IMR-90 (cell line): ENCODE measurements around the gene TNFAIP6. TPM values are rescaled to one million over a fixed set of nuclear protein-coding genes. Genes with fewer than 3 reads are reported as not detected.

Experiments
- ATAC-seq: fragments of 200-7000 bp; cut with Tn5 transposase; 2 replicates; pipeline ENCODE4 v1.9.1; 2020; ENCODE audit warnings: low read depth, mild to moderate bottlenecking, moderate library complexity
- BruUV-seq: library from RNA; stranded (reverse); fragments of 400-500 nt; replicated peaks from 2 replicates; lab custom pipeline; 2021; lab: Mats Ljungman, UMichigan
- CTCF ChIA-PET: fragments of 300-600 bp; formaldehyde crosslinking; extraction: SDS; loops from one replicate; lab custom pipeline; 2021; ENCODE audit warnings: antibody characterized with exemption; lab: Yijun Ruan, JAX
- POLR2A ChIA-PET: fragments of 300-600 bp; sonication (Branson Sonifier 250); formaldehyde crosslinking; loops from one replicate; lab custom pipeline; 2022; ENCODE audit warnings: antibody characterized with exemption; ENCODE audit not compliant: unreplicated experiment; lab: Charles Lee
- DNase-seq: peaks from one replicate; pipeline ENCODE4 v3.0.0; 2013
- H2AFZ ChIP-seq: replicated peaks from 2 replicates; pipeline ENCODE3; 2013; ENCODE audit warnings: low read length, mild to moderate bottlenecking; ENCODE audit not compliant: poor library complexity
- H2AK5ac ChIP-seq: 2 replicates; pipeline ENCODE4 v1.6.1; 2013; ENCODE audit warnings: low read depth, low read length, inconsistent platforms
- H2AK9ac ChIP-seq: replicated peaks from 2 replicates; pipeline ENCODE3; 2013; ENCODE audit warnings: mild to moderate bottlenecking, low read depth, low read length, moderate library complexity; ENCODE audit not compliant: poor library complexity
- H2BK120ac ChIP-seq: 2 replicates; pipeline ENCODE4 v1.6.1; 2013; ENCODE audit warnings: low read depth, low read length, inconsistent platforms
- H2BK15ac ChIP-seq: 3 replicates; pipeline ENCODE4 v1.6.1; 2013; ENCODE audit warnings: low read depth, low read length, inconsistent platforms
- H2BK20ac ChIP-seq: 2 replicates; pipeline ENCODE4 v1.6.1; 2013; ENCODE audit warnings: low read depth, mild to moderate bottlenecking, inconsistent platforms, low read length, moderate library complexity
- H2BK5ac ChIP-seq: 2 replicates; pipeline ENCODE4 v1.6.1; 2013; ENCODE audit warnings: mild to moderate bottlenecking, low read depth, low read length, inconsistent platforms; ENCODE audit not compliant: poor library complexity, severe bottlenecking
- H3K14ac ChIP-seq: replicated peaks from 2 replicates; pipeline ENCODE4 v1.6.1; 2013; ENCODE audit warnings: low read depth, low read length, inconsistent platforms
- H3K18ac ChIP-seq: 2 replicates; pipeline ENCODE4 v1.6.1; 2013; ENCODE audit warnings: low read depth, low read length, control low read depth
- H3K23ac ChIP-seq: 2 replicates; pipeline ENCODE4 v1.6.1; 2013; ENCODE audit warnings: low read depth, low read length, inconsistent platforms
- H3K27ac ChIP-seq: 2 replicates; pipeline ENCODE4 v1.5.1; 2013; ENCODE audit warnings: mild to moderate bottlenecking, control low read depth, low read length; ENCODE audit not compliant: insufficient read depth
- H3K27me3 ChIP-seq: 2 replicates; pipeline ENCODE4 v1.6.1; 2013; ENCODE audit warnings: low read length; ENCODE audit not compliant: control insufficient read depth, insufficient read depth
- H3K36me3 ChIP-seq: 2 replicates; pipeline ENCODE4 v1.6.1; 2013; ENCODE audit warnings: low read length, mixed read lengths; ENCODE audit not compliant: control insufficient read depth, insufficient read depth
- H3K4ac ChIP-seq: 2 replicates; pipeline ENCODE4 v1.6.1; 2013; ENCODE audit warnings: low read depth, low read length, inconsistent platforms
- H3K4me1 ChIP-seq: 2 replicates; pipeline ENCODE4 v1.6.1; 2013; ENCODE audit warnings: low read length, mixed read lengths; ENCODE audit not compliant: control insufficient read depth, insufficient read depth
- H3K4me2 ChIP-seq: 2 replicates; pipeline ENCODE4 v1.6.1; 2013; ENCODE audit warnings: low read depth, mild to moderate bottlenecking, control low read depth, low read length, moderate library complexity
- H3K4me3 ChIP-seq: 2 replicates; pipeline ENCODE4 v1.5.1; 2013; ENCODE audit warnings: low read depth, mild to moderate bottlenecking, control low read depth, low read length, moderate library complexity; ENCODE audit not compliant: insufficient read depth
- H3K56ac ChIP-seq: 2 replicates; pipeline ENCODE4 v1.6.1; 2013; ENCODE audit warnings: low read length, inconsistent platforms; ENCODE audit not compliant: insufficient read depth; ENCODE audit errors: extremely low read depth
- H3K79me1 ChIP-seq, 2 experiments: 2 replicates each; pipeline ENCODE4 v1.6.1; 2013; ENCODE audit warnings: low read length in 2 of 2, inconsistent platforms in 1 of 2, low read depth in 1 of 2
- H3K9ac ChIP-seq: 2 replicates; pipeline ENCODE4 v1.6.1; 2013; ENCODE audit warnings: low read depth, low read length, control low read depth
- H3K9me1 ChIP-seq: 2 replicates; pipeline ENCODE4 v1.6.1; 2013; ENCODE audit warnings: low read length, inconsistent platforms; ENCODE audit not compliant: insufficient read depth
- H3K9me3 ChIP-seq: 2 replicates; pipeline ENCODE4 v1.6.1; 2013; ENCODE audit warnings: low read length; ENCODE audit not compliant: control insufficient read depth, insufficient read depth
- H4K20me1 ChIP-seq: 2 replicates; pipeline ENCODE4 v1.6.1; 2013; ENCODE audit warnings: low read length, inconsistent platforms; ENCODE audit not compliant: insufficient read depth
- H4K5ac ChIP-seq: 2 replicates; pipeline ENCODE4 v1.6.1; 2013; ENCODE audit warnings: mild to moderate bottlenecking, low read depth, low read length, control low read depth
- H4K8ac ChIP-seq, 2 experiments: 2 replicates each; pipeline ENCODE4 v1.6.1; 2013; ENCODE audit warnings: low read depth in 2 of 2, low read length in 2 of 2, control low read depth in 1 of 2, inconsistent platforms in 1 of 2
- H4K91ac ChIP-seq: 2 replicates; pipeline ENCODE4 v1.6.1; 2013; ENCODE audit warnings: low read depth, low read length, inconsistent platforms; ENCODE audit not compliant: insufficient read depth
- BHLHE40 ChIP-seq: fragments of 150-350 bp; IDR thresholded peaks from 2 replicates; pipeline ENCODE4 v1.6.1; 2016; ENCODE audit warnings: mild to moderate bottlenecking, low read depth, low read length
- CEBPB ChIP-seq: IDR thresholded peaks from 2 replicates; pipeline ENCODE4 v1.6.1; 2012; ENCODE audit warnings: low read depth, low read length, improper control_type of control experiment
- MAFK ChIP-seq: IDR thresholded peaks from 2 replicates; pipeline ENCODE4 v1.6.1; 2012; ENCODE audit warnings: low read depth, low read length, improper control_type of control experiment
- MAZ ChIP-seq: IDR thresholded peaks from 2 replicates; pipeline ENCODE4 v1.6.1; 2012; ENCODE audit warnings: low read depth, mild to moderate bottlenecking, low read length, improper control_type of control experiment, moderate library complexity, borderline replicate concordance
- MXI1 ChIP-seq: IDR thresholded peaks from 2 replicates; pipeline ENCODE4 v1.6.1; 2012; ENCODE audit warnings: low read depth, mild to moderate bottlenecking, low read length, moderate library complexity, borderline replicate concordance
- POLR2A ChIP-seq: IDR thresholded peaks from 2 replicates; pipeline ENCODE4 v1.6.1; 2012; ENCODE audit warnings: mild to moderate bottlenecking, low read depth, low read length
- RCOR1 ChIP-seq: IDR thresholded peaks from 2 replicates; pipeline ENCODE4 v1.6.1; 2012; ENCODE audit warnings: mild to moderate bottlenecking, low read length, improper control_type of control experiment; ENCODE audit not compliant: insufficient replicate concordance
- RFX5 ChIP-seq: IDR thresholded peaks from 2 replicates; pipeline ENCODE4 v1.8.0; 2012; ENCODE audit warnings: low read depth, mild to moderate bottlenecking, low read length, moderate library complexity
- SMC3 ChIP-seq: fragments of 150-350 bp; IDR thresholded peaks from 2 replicates; pipeline ENCODE4 v1.6.1; 2016; ENCODE audit warnings: low read depth, mild to moderate bottlenecking, antibody characterized with exemption, low read length, moderate library complexity
- WGBS, 2 experiments: methylation state at CpG; one replicate each; pipeline versions ENCODE4 v1.1.5 to v1.1.7; 2013; ENCODE audit warnings: missing lambda C conversion rate in 2 of 2; ENCODE audit not compliant: insufficient read length in 1 of 2; ENCODE audit errors: extremely low coverage in 2 of 2; 5-methylcytosine and 5-hydroxymethylcytosine counted together
- dilution Hi-C: fragments of 300-500 bp; cut with HindIII; formaldehyde crosslinking; loops from one replicate; pipeline ENCODE4 v1.14.3; 2018; ENCODE audit warnings: low sequenced_read_pairs; ENCODE audit not compliant: unreplicated experiment
- in situ Hi-C: fragments of 300-500 bp; cut with MboI; formaldehyde crosslinking; loops from 3 replicates; pipeline ENCODE4 v1.14.3; 2019; ENCODE audit warnings: low sequenced_read_pairs, inconsistent platforms, mixed read lengths
- intact Hi-C: fragments of 100-400 bp; cut with micrococcal nuclease; formaldehyde crosslinking; loops from 2 replicates; pipeline ENCODE4 v1.10.0; 2022
- polyA plus RNA-seq, 3 experiments: library from polyadenylated mRNA; depleted of rRNA; stranded (reverse); fragments of >200 nt; gene quantifications; 2 replicates each; pipeline ENCODE4 v1.2.3, GENCODE V29; 2012; ENCODE audit warnings: low replicate concordance in 1 of 3
- total RNA-seq: library from RNA; depleted of rRNA; stranded (reverse); fragments of >200 nt; gene quantifications from 2 replicates; pipeline ENCODE4 v1.2.3, GENCODE V29; 2012
- TF ChIP-seq, protein P1 (sequence below): fragments of 150-350 bp; IDR thresholded peaks from 2 replicates; pipeline ENCODE4 v1.6.1; 2017; ENCODE audit warnings: mild to moderate bottlenecking, antibody characterized with exemption, low read length, low read depth
- TF ChIP-seq, protein P2 (sequence below): fragments of 150-350 bp; IDR thresholded peaks from 2 replicates; pipeline ENCODE4 v1.6.1; 2016; ENCODE audit warnings: low read depth, mild to moderate bottlenecking, low read length, moderate library complexity, borderline replicate concordance

The TNFAIP6 gene
- total and polyA plus RNA-seq, 2 of the 4 experiments (the other 2 are of a cell fraction): 1.8 to 2.9 TPM

DNA sequence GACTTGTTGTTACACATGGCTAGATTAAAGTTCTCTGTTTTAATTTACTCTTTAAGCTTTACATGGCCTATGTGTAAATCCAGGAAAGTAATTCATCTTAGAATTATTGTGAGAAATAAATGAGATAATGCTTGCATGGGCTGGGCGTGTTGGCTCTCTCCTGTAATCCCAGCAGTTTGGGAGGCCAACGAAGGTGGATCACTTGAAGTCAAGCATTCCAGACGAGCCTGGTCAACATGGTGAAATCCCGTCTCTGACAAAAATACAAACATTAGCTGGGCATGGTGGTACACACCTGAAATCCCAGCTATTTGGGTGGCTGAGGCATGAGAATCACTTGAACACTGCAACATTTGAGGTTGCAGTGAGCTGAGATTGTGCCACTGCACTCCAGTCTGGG lies 48.0 kb downstream of the TNFAIP6 start:
- no peaks in the 10 kb centered on the region for H3K36me3 ChIP-seq
- no peak for ATAC-seq
- H3K4me1 ChIP-seq: no peaks in the 10 kb centered on the region
- no peak overlapping the region for H3K23ac ChIP-seq
- WGBS, 2 experiments: 100% methylated on average over 1 of the region's 4 CpGs; no CpG with 5 or more reads in 1 of the 2 experiments
- no peak overlapping the region for H3K4ac ChIP-seq
- H3K18ac ChIP-seq: no peak overlapping the region
- no peak overlapping the region for H4K8ac ChIP-seq
- no peak overlapping the region for H2BK5ac ChIP-seq
- dilution Hi-C loops (no loop called here), in situ Hi-C loops (no loop called here), intact Hi-C loops (no loop called here)
- H3K56ac ChIP-seq: no peak overlapping the region
- no peaks in the 10 kb centered on the region for H3K27me3 ChIP-seq
- H3K79me1 ChIP-seq: peaks cover 0 to 2% of the 10 kb centered on the region in 2 experiments; a peak in 1 of 4 replicates
- no peak overlapping the region for H2AK5ac ChIP-seq
- H3K9me3 ChIP-seq: no peaks in the 10 kb centered on the region
- H2AK9ac ChIP-seq: no peak overlapping the region
- H2AFZ ChIP-seq: no peak overlapping the region
- H2BK120ac ChIP-seq: no peak overlapping the region
- H3K4me2 ChIP-seq: no peak overlapping the region
- H3K4me3 ChIP-seq: no peak overlapping the region
- POLR2A ChIA-PET: no interaction called here
- no peak overlapping the region for H3K9ac ChIP-seq
- CTCF ChIA-PET: no interaction called here
- H2BK20ac ChIP-seq: no peak overlapping the region
- H4K20me1 ChIP-seq: peaks cover 5% of the 10 kb centered on the region
- H3K27ac ChIP-seq: no peak overlapping the region
- no TSS peak for BruUV-seq
- no peak overlapping the region for H2BK15ac ChIP-seq
- no peaks in the 10 kb centered on the region for H3K9me1 ChIP-seq
- H4K91ac ChIP-seq: no peak overlapping the region
- TF ChIP-seq RCOR1 (no peak), SMC3 (no peak), CEBPB (no peak), MAZ (no peak), MAFK (no peak), RFX5 (no peak), BHLHE40 (no peak), MXI1 (no peak), POLR2A (no peak)
- TF ChIP-seq, protein P1, sequence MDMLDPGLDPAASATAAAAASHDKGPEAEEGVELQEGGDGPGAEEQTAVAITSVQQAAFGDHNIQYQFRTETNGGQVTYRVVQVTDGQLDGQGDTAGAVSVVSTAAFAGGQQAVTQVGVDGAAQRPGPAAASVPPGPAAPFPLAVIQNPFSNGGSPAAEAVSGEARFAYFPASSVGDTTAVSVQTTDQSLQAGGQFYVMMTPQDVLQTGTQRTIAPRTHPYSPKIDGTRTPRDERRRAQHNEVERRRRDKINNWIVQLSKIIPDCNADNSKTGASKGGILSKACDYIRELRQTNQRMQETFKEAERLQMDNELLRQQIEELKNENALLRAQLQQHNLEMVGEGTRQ: no peak
- TF ChIP-seq, protein P2, sequence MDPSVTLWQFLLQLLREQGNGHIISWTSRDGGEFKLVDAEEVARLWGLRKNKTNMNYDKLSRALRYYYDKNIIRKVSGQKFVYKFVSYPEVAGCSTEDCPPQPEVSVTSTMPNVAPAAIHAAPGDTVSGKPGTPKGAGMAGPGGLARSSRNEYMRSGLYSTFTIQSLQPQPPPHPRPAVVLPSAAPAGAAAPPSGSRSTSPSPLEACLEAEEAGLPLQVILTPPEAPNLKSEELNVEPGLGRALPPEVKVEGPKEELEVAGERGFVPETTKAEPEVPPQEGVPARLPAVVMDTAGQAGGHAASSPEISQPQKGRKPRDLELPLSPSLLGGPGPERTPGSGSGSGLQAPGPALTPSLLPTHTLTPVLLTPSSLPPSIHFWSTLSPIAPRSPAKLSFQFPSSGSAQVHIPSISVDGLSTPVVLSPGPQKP: no peak
- DNase-seq: no peak
- no peak overlapping the region for H3K14ac ChIP-seq
- H4K5ac ChIP-seq: no peak overlapping the region
